ENCODE results near the gene GABRA1.

DNA sequence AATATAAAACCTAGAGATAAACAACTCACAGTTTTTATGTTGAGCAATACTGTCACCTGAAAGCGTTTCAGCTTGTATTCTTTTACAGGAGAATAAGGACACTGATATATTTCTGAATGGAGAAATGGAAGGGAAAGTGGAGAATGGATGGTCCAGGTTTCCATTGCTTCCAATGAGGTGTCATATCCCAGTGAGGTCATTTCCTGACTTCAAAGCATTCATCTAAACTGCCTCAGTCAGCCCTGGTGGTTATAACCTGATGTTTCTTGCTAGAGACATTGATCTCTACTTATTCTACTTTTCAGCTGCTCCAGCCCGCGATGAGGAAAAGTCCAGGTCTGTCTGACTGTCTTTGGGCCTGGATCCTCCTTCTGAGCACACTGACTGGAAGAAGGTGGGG, 2.6 kb downstream of the GABRA1 start:
- TF ChIP-seq, protein P1, sequence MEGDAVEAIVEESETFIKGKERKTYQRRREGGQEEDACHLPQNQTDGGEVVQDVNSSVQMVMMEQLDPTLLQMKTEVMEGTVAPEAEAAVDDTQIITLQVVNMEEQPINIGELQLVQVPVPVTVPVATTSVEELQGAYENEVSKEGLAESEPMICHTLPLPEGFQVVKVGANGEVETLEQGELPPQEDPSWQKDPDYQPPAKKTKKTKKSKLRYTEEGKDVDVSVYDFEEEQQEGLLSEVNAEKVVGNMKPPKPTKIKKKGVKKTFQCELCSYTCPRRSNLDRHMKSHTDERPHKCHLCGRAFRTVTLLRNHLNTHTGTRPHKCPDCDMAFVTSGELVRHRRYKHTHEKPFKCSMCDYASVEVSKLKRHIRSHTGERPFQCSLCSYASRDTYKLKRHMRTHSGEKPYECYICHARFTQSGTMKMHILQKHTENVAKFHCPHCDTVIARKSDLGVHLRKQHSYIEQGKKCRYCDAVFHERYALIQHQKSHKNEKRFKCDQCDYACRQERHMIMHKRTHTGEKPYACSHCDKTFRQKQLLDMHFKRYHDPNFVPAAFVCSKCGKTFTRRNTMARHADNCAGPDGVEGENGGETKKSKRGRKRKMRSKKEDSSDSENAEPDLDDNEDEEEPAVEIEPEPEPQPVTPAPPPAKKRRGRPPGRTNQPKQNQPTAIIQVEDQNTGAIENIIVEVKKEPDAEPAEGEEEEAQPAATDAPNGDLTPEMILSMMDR (IDR thresholded peaks at IDR 0.05) = no peak
- TF ChIP-seq EZH2 (IDR thresholded peaks at IDR 0.05; ENCODE audit: borderline replicate concordance, insufficient read depth, low read depth, low read length, poor library complexity, severe bottlenecking) = no peak
